GM03348 (cell line): ENCODE results near the gene BRSK1.

Source experiments
- DNase-seq: peaks from one replicate; pipeline ENCODE4 v3.0.0; 2012; ENCODE audit warnings: low spot score

Gene BRSK1

DNA sequence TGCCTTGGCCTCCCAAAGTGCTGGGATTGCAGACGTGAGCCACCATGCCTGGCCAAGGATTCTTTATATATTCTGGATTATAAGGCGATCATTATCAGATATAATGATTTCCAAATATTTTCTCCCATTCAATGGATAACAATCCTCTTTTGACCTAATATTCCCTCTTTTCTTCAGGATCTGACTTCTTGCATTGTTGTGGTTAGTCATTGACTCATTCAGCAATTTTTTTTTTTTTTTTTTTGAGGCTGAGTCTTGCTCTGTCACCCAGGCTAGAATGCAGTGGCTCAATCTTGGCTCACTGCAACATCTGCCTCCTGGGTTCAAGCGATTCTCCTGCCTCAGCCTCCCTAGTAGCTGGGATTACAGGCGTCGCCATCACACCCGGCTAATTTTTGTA lies 46.0 kb downstream of the BRSK1 start:
- peak; percentile 63 for DNase-seq

DNA sequence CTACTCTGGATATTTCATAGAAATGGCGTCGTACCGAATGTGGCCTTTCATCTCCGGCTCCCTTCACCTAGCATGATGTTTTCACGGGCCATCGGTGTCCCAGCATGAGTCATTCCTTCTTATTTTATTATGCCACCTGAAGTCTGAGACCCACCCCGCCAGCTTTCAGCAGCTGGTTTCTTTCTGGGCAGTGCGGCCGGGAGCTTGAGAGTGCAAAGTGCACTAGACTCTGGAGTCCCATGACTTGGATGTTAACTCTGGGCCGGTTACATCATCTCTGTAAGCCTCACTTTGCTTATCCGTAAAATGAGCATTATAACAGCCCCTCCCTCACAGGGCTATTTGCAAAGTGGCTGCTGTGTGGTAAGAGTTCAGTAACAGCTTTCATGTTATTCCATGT lies 50.1 kb downstream of the BRSK1 start:
- no peak for DNase-seq

DNA sequence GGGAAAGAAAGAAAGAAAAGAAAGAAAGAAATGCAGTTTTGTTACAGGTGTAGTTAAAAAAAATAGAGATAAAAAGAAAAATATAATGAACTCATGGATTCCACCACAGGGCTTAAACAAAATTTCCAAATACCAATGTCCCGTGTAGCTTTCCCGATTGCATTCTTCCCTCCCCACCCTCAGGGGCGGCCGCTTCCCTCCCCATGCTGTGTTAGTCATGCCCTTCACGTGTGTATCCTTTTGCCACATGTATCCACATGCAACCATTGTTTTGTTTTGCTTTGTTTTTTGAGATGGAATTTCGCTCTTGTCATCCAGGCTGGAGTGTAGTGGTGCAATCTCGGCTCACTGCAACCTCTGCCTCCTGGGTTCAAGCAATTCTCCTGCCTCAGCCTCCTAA lies 52.3 kb downstream of the BRSK1 start:
- peak; percentile 63 for DNase-seq

DNA sequence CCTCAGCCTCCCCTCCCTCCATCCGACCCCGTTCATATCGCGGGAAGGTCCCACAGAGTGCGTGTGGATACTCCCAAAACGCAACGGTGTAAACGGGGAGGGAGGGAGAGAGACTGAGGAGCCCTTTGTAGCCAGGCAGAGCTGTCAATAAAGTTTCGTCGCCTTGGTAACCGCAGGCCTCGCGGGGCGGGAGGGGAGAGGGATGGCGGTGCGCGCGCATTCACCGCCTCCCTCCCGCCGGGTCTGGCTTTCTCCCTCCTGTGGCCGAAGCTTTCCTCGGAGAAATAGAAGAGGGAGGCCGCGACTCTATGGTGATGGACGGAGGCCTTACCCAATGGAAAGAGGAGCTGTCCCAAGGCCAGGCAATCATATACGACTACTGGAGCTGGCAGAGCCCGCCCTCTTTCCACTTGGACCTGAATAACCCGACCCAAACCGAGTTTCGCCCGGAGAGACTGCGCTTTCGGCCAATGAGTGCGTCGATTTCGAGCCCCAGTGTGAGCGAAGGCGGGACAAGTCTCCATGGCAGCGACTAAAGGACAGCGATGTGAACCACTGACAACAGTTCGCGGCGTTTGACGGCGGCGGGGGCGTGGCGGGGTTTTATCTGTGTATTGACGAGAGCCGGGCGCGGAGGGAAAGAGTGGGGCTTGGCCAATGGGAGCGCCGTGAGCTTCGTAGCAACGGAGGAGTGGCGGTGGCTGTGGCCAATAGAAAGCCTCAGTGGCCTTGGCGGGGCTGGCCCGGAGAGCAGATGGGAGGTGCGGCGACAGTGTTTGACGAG lies 55.5 kb downstream of the BRSK1 start, which contains the start of gene KMT5C:
Gene KMT5C (plus strand): TSS at position 772 of the 784 bp plus-strand sequence. CDS start 2,061 bp downstream, outside the sequence.
- DNase-seq: peak; percentile 100

DNA sequence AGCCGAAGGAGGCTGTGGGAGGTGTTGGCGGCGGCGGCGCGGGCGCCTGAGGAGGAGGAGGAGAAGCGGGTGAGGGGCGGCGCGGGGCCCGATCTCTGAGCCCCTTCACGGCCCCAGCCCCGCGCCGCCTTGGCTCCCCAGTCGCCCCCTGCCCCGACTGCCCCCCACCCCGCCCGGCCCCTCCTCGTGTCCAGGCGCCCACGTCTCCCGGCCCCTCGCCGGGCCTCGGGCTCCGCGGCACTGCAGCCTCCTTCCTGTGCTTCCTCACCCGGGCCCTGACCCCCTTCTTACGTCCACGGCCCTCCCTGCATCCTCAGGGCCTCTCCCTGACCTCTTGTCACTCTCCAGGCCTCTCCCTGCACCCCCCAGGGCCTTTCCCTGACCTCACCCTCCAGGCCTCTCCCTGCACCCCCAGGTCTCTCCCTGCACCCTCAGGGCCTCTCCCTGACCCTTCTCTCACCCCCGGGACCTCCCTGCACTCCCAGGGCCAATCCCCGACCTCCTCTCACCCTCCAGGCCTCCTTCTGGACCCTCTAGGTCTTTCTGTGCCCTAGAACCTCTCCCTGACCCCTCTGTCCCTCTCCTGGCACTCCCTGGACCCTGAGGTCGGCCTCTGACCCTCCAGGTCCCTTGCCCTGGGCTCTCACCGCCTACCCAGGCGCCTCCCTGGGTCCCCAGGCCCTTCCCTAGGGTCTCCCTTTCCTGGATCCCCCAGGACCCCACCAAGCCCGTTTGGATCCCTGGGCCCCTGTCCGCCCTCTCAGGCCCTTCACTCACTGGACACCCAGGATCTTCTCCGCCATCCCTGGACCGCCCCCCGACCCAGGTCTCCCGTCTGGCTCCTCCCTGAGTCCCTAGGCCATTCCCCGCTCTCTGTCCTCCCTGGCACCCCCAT lies 56.3 kb downstream of the BRSK1 start:
- DNase-seq: no peak

DNA sequence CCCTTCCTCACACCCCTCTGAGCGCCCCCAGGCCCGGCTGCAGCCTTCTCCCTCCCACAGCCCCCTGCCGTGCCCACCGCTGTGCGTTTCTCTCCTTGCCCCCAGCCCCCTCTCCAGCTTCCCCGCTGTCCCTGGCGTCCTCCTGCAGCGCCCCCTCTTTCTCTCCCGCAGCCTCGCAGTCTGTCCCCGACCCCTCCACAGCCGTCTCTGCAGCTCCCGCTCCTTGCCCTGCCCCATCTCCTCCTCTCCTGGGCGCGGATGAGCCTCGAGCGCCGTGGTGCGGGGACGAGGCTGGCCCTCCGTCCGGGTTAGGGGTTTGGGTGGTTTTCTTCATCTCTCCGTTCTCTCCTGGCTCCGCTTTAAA lies 57.0 kb downstream of the BRSK1 start:
- DNase-seq: no peak

DNA sequence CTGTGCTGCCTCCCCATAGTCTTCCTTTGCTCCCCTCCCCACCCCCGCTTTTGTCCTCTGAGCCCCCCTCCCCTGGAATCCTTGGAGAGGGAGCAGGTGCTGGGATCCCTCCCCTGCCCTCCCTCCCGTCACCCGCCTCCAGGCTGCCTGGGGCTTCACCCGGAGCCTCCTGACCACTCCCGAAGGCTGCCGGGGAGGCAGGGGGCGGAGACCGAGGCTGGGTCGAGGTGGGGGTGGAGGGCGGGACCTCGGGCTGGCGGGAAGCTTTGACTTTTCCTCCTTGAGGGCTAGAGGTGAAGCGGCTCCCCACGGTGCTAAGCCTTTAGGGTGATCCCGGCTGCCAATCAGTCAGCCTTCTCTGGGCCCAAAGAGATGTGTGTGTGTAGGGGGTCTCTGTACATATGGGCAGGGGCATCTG lies 57.4 kb downstream of the BRSK1 start:
- peak; percentile 93 for DNase-seq

DNA sequence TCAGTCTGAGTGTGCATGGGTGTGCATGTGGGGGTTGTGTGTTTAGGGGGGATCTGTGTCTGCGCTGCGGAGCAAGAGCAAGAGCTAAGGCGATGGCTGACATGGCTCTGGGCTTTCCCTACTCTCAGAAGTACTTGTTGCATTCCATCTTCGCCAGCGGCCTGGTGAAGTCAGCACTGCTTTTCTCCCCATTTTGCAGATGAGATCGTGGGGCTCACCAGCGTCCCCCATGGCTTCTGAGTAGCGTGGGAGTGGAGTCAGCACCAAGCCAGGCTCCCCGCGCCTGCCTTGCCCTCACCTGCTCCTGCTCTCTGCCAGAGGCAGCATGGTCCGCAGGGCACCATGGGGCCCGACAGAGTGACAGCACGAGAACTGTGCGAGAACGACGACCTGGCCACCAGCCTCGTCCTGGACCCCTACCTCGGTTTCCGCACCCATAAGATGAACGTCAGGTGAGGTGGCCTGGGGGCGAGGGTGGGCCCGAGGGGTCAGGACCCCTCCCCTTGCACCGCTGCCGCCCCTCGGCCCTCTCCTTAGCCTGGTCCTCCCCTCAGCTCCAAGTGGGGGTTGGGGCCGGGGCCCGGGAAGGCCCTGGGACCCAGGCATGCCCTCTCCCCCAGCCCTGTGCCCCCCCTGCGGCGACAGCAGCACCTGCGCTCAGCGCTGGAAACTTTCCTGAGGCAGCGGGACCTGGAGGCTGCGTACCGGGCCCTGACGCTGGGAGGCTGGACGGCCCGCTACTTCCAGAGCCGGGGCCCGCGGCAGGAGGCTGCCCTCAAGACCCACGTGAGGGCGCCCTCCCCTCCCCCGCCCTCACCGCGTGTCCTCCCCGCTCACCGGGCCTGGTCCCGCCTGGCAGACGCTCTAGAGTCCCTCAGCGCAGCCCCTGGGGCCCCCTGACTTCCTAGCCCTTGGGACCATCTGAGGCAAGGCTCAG lies 58.1 kb downstream of the BRSK1 start:
- no peak for DNase-seq

DNA sequence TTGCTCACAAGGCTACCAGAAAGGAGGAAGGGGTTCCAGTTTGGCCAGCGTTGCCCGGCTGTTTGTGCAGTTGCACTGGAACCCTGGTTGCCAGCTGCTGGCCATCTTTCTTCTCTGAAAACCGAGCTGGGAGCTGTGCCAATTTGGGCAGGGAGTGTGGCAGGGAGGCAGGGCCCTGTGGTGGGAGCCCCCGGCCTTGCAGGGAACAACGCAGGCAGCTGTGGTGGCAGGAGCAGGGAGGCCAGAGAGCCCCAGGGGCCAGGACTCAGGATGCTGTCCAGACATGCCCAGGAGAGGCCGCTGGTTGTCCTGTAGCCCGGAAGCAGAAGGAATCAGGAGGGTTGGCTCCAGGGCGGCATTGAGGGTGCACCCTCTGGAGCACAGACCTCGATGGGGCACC lies 60.6 kb downstream of the BRSK1 start:
- DNase-seq: no peak

DNA sequence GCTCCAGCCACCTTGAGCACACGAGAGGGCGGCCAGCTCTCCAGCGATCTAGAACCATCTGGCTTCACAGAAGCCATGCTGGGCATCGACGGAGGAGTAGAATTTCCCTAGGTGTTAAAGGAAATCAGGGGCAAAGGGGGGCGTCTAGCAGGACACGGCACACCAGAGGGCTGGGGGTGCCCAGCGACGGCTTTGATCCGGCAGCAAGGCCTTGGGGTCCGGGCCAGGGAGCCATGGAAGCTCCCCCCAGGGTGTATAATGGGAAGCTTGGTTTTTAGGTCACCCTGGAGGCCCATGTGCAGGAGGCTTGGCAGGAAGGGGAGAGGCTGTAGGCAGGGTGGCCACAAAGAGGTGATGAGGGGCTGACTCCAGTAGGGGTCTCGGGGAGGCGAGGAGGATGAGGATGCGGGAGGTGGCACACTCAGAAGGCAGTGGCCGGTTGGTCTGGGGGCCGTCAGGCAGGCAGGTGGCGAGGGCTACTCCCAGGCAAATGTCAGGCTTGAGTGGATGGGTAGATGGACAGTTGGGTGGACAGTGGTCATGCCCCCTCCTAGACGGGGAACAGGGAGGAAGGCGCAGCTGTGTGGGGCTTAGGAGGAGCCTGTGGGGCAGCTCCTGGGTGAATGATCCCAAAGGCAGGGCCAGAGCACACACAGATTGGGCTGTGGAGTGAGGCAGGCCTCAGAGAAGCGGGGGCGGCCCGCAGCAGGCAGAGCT lies 61.5 kb downstream of the BRSK1 start:
- DNase-seq: no peak

DNA sequence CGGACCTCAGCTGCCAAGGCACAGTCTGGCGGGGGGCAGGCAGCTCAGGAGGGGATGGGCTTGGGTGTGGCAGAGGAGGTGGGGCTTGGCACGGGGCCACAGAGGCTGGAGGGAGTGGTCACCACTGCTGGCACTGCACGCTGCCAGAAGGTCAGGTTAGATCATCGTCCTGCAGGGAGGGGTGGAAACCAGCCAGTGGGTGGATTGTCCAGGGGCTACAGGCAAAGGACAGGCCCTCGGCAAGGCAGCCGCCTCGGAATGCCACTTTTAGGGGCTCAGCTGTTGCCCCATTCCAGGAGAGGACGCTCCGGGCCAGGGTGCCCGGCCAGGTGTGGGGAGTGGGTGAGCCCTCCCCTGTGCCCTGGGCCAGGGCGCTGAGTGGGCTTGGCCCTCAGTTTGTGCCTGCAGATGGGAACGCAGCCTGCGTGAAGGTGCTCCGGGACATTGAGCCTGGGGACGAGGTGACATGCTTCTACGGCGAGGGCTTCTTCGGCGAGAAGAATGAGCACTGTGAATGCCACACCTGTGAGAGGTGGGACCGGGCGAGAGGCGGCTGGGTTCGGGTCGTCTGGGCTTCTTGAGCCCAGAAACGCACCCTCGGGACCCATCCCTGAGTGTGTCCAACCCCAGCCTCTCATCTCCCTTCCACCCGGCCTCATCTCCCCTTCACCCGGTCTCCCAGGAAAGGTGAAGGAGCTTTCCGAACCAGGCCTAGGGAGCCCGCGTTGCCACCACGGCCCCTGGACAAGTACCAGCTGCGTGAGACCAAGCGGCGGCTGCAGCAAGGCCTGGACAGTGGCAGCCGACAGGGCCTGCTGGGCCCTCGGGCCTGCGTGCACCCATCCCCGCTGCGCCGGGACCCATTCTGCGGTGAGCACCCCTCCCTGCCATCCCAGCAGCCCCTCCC lies 62.3 kb downstream of the BRSK1 start:
- no peak for DNase-seq

DNA sequence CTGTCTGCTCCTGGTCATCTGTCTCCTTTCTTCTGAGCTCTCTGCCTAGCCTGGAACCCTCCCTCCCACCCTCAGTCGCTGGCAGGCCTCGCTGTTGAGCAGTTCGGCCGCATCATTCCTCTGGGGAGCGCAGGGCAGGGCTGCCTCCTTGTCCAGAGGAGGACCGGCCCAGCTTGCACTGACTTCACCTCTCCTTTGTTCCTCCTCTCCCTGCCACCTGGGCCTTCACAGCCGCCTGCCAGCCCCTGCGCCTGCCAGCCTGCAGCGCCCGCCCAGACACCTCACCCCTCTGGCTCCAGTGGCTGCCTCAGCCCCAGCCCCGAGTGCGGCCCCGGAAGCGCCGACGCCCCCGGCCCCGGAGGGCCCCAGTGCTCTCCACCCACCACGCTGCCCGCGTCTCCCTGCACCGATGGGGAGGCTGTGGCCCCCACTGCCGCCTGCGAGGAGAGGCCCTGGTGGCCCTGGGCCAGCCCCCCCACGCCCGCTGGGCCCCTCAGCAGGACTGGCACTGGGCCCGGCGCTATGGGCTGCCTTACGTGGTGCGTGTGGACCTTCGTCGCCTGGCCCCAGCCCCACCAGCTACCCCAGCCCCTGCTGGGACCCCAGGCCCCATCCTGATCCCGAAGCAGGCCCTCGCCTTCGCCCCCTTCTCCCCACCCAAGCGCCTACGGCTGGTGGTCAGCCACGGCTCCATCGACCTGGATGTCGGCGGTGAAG lies 63.1 kb downstream of the BRSK1 start:
- no peak for DNase-seq

DNA sequence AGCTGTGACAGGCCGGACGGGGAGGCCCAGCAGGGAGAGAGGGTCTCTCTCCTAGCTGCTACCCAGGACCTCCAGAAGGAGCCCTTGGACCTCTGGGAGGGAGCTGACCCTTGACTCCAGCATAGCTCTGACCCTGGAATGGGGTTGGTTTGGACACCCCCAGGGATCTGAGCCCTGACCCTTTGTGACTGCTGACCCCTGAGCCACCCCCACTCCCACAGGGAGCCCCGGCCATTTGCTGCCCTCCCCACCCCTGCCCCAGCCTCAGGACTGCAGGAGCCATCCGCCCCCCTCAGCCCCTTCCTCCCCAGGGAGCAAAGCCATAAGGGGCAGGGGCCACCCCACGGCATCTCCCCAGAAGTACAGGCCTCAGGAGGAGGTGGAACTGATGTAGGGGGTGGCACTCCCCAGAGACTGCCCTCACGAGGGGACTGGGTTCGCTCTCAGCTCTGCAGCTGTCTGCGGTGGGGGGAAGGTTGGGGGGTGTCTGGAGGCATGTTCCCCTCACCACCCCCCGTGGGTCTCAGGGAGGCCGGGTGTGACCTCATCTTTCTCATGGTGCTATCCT lies 63.7 kb downstream of the BRSK1 start:
- no peak for DNase-seq

DNA sequence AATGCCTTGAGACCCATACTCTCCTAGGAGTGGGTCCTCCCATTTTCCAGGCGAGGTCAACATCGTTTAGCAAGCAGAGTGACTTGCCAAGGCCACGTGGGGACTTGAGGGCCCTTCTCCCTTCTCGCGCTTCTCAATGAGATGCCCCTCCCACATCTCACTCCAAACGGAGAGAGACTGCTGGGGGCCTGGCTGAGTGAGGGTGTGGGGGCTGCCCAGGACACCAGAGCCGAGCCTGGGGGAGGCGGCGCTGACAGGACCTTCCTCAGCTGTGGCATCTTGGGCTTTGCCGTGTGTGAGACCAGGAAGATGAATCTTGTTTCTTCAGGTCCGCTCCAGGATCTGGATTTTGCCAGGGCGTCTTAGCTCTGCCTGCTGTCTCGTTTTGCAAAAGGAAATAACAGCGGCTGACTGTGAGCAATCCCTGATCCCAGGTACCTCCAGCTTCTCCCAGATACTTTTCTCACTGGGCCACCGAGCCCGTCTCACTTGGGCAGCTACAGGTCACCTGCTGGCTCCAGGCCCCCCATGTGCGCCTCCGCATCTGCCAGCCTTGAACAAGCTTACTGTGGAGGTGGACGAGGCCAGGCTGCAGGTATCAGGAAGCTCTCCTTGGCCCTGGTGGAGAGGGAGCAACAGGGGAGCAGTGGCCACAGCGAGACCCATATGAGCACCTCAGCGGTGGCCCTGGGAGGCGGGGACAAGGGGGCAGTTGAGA lies 64.7 kb downstream of the BRSK1 start:
- DNase-seq: no peak

DNA sequence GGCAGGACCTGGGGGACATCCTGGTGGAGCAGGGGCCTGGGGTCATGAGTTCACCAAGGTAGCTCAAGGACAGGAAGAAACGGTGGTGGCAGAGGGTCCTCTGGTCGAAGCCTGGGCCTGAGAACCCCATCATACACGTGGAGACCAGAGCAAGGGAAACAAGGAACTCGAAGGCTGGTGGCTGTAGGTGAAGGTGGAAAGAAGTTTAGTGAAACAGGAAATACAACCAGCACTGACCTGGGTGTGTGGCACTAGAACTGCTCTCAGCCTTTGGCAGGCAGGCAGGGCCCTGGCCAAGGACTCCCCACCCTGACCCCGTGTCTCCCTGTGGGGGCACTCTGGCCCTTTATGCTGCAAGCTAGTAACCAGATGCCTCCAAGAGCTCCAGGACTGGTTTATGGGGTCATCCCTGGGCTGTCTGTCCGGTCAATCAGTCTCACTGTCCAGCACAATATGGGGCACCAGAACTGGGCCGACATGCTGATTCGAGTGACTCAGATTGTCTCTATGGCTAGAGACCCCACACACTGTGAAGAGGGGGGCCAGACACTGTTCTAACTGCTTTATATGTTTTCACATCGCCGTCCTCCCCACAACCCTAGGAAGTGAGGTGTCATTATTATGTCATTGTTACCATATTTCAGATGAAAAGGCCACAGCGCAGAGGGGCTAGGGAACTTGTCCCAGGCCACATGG lies 67.0 kb downstream of the BRSK1 start:
- DNase-seq: no peak

DNA sequence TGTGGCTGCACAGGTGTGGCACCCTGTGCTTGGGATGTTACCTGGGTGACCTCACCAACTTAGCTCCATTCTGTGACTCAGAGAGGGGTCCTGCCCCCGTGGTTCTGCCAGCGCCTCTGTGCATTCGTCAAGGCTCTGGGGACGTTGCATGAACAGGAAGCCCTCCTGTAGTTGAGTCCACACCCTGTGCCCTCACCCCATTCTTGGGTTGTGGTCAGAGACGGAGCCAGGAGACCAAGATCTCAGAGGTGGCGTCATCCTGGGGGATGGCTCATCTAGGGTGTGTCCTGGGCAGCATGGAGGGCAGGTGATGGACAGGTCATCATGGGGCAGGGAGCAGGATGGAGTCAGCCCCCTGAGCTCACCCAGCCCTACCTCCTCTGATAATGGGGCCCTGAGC lies 68.2 kb downstream of the BRSK1 start:
- no peak for DNase-seq

DNA sequence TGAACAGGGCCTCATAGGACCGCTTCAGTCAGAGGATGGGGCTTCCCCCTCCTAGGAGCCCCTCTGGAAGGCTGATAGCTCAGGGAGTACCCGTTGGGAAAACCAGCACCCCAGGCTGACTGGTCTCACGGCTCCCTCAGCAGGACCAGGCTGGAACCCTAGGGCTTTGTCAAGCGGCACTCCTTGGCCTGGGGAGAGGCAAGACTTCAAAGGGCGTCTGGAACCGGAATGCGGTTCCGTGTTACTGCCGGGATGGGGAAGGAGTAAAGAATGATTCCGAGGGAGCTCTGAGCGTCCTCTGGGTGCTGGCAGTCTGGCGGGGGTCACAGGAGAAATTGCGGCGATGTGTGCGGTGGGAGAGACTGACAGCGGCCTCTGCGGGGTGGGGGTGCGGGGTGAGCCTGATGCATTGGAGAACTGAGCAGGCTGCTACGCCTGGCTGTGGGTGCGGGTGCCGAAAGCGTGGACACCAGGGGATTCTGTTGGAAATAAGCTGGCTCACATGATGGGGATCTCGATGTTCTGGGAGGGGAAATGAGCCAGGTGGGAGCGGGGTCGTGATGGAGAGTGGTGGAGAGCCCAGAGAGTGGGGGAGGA lies 68.8 kb downstream of the BRSK1 start:
- DNase-seq: no peak

DNA sequence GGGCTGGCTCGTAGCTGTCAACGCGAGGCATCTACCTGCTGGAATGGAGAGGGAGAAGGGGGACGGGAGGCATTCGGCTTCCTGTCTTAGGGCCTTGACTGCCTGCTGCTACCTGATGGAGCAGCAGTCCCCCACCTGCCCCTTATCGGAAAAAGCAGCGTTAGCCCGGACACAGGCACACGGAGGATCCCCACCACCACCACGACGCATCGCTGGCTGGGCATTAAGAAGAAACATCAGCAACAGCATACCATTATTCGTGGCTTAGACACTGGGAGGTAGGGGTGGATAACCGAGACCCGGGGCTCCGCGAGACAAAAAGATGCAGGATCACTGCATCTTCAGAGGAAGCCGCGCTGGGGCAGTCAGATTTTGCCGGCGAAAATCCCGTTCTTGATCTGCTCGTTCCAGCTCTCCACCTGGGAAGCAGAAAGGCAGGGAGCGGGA lies 69.6 kb downstream of the BRSK1 start:
- DNase-seq: no peak
